HEK293T (cell line): ENCODE results near the gene SPAM1.
"Not testable (repeated sequence)": the region's sequence is repeated elsewhere in the genome, so short reads cannot be mapped to it uniquely, and the experiment has no call there.

Source experiments
- CTCF ChIA-PET: fragments of 350-600 bp; formaldehyde crosslinking; extraction: SDS; loops from one replicate; lab custom pipeline; 2021; ENCODE audit warnings: antibody characterized with exemption, inconsistent platforms; lab: Yijun Ruan, JAX
- POLR2A ChIA-PET: fragments of 350-600 bp; formaldehyde crosslinking; extraction: SDS; loops from one replicate; lab custom pipeline; 2020; ENCODE audit warnings: antibody characterized with exemption, inconsistent platforms; lab: Yijun Ruan, JAX
- DNase-seq: peaks from one replicate; pipeline ENCODE4 v3.0.0; 2012; ENCODE audit warnings: mixed read lengths; ENCODE audit errors: extremely low spot score
- ARNT ChIP-seq: fragments of 450-650 bp; IDR thresholded peaks from 2 replicates; pipeline ENCODE4 v1.6.1; 2017; ENCODE audit warnings: mild to moderate bottlenecking
- BHLHE40 ChIP-seq: fragments of 450-650 bp; IDR thresholded peaks from 2 replicates; pipeline ENCODE4 v1.6.1; 2016; ENCODE audit warnings: mild to moderate bottlenecking, moderate library complexity, borderline replicate concordance
- CTBP1 ChIP-seq: fragments of 450-650 bp; IDR thresholded peaks from 2 replicates; pipeline ENCODE4 v1.6.1; 2016; ENCODE audit warnings: borderline replicate concordance
- ELF4 ChIP-seq: fragments of 450-650 bp; IDR thresholded peaks from 2 replicates; pipeline ENCODE4 v1.6.1; 2017; ENCODE audit warnings: antibody characterized with exemption
- FOXA1 ChIP-seq: fragments of 450-650 bp; IDR thresholded peaks from 2 replicates; pipeline ENCODE4 v1.6.1; 2016; ENCODE audit warnings: mild to moderate bottlenecking
- FOXK2 ChIP-seq: fragments of 450-650 bp; IDR thresholded peaks from 2 replicates; pipeline ENCODE4 v1.6.1; 2016; ENCODE audit warnings: mild to moderate bottlenecking
- FOXM1 ChIP-seq: fragments of 450-650 bp; IDR thresholded peaks from 2 replicates; pipeline ENCODE4 v1.6.1; 2017; ENCODE audit warnings: mild to moderate bottlenecking, borderline replicate concordance
- HDGF ChIP-seq: fragments of 450-650 bp; IDR thresholded peaks from 2 replicates; pipeline ENCODE4 v1.6.1; 2017; ENCODE audit warnings: antibody characterized with exemption, borderline replicate concordance
- L3MBTL2 ChIP-seq: fragments of 450-650 bp; conservative IDR thresholded peaks from 2 replicates; pipeline ENCODE4 v1.6.1; 2016; ENCODE audit warnings: mild to moderate bottlenecking
- LEF1 ChIP-seq: fragments of 450-650 bp; IDR thresholded peaks from 2 replicates; pipeline ENCODE4 v1.6.1; 2017; ENCODE audit warnings: mild to moderate bottlenecking, borderline replicate concordance
- NFRKB ChIP-seq: fragments of 450-650 bp; IDR thresholded peaks from 2 replicates; pipeline ENCODE4 v1.6.1; 2016; ENCODE audit warnings: mild to moderate bottlenecking, moderate library complexity
- SP1 ChIP-seq: fragments of 450-650 bp; IDR thresholded peaks from 2 replicates; pipeline ENCODE4 v1.6.1; 2017
- SUZ12 ChIP-seq: fragments of 450-650 bp; IDR thresholded peaks from 2 replicates; pipeline ENCODE4 v1.6.1; 2016; ENCODE audit warnings: mild to moderate bottlenecking
- TARDBP ChIP-seq: fragments of 450-650 bp; IDR thresholded peaks from 2 replicates; pipeline ENCODE4 v1.6.1; 2016
- ZNF384 ChIP-seq: fragments of 450-650 bp; IDR thresholded peaks from 2 replicates; pipeline ENCODE4 v1.6.1; 2016
- TF ChIP-seq, protein P1 (sequence below): fragments of 450-650 bp; IDR thresholded peaks from 2 replicates; pipeline ENCODE4 v1.6.1; 2016

SPAM1 gene, protein sequence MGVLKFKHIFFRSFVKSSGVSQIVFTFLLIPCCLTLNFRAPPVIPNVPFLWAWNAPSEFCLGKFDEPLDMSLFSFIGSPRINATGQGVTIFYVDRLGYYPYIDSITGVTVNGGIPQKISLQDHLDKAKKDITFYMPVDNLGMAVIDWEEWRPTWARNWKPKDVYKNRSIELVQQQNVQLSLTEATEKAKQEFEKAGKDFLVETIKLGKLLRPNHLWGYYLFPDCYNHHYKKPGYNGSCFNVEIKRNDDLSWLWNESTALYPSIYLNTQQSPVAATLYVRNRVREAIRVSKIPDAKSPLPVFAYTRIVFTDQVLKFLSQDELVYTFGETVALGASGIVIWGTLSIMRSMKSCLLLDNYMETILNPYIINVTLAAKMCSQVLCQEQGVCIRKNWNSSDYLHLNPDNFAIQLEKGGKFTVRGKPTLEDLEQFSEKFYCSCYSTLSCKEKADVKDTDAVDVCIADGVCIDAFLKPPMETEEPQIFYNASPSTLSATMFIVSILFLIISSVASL

DNA sequence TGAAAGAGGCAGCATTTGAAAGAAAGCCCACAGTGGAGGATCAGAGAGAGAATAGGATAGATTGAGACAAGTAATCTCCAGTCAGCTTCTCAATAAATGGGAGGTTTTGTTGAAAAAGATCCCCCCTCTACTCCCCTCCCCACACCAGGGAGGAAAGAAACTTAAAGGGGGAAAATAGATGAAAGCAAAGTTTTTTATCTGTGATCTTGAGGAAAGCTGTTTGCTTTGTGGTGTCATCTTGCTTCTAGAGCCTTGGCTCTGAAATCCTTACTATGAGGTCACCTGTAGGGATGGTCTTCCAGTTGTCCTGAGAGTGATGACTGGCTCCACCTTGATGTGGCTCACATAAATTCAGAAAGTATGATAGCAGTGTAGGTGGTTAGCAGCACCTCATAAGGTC is at the start of gene SPAM1:
SPAM1 (plus strand) TSS at position 301 of the 400 bp plus-strand sequence. CDS start 28,330 bp downstream, outside the sequence.
- ChIA-PET POLR2A (no interaction called here), CTCF (no interaction called here)
- no peak for DNase-seq
- no peak for TF ChIP-seq ARNT

DNA sequence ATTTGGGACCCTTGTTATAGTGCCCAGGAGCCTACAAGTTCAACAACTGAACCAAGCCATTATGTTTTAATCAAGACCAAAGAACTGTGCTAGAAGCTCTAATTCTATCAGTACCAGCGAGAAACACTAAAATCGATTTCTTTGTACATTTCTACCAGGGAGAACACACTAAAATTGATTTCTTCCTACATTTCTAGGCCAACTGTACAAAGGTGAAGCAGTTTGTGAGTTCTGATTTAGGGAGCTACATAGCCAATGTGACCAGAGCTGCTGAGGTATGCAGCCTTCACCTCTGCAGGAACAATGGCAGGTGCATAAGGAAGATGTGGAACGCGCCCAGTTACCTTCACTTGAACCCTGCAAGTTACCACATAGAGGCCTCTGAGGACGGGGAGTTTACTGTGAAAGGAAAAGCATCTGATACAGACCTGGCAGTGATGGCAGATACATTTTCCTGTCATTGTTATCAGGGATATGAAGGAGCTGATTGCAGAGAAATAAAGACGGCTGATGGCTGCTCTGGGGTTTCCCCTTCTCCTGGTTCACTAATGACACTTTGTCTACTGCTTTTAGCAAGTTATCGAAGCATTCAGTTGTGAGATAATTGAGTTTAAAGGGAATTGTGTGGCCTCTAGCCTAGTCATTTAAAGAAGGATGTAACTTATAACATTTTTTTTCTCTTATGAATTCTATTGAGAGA is 48.3 kb upstream of the SPAM1 start:
- ChIA-PET POLR2A (no interaction called here), CTCF (no interaction called here)
- no peak for DNase-seq
- TF ChIP-seq HDGF (no peak), ARNT (no peak), FOXM1 (no peak), SP1 (no peak), TARDBP (no peak)

DNA sequence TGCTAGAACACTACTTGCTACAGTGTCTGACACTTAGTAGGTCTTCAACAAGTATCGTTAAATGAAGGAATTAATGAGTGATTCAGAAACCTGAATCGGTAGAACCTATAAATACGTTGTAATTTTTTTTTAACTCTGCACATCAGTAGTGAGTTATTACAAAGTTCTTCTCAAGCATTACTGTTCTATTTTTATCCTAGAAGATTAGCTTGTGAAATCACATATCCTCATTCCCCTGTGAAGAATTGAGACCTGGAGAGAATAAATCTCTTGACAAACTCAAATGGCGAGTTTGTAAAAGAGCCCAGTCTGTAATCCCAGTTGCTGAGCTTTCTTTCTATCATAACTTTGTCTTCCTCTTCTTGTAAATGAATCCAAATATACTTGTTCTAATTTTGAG is 45.4 kb upstream of the SPAM1 start:
- ChIA-PET POLR2A (no interaction called here), CTCF (no interaction called here)
- TF ChIP-seq, protein P1, sequence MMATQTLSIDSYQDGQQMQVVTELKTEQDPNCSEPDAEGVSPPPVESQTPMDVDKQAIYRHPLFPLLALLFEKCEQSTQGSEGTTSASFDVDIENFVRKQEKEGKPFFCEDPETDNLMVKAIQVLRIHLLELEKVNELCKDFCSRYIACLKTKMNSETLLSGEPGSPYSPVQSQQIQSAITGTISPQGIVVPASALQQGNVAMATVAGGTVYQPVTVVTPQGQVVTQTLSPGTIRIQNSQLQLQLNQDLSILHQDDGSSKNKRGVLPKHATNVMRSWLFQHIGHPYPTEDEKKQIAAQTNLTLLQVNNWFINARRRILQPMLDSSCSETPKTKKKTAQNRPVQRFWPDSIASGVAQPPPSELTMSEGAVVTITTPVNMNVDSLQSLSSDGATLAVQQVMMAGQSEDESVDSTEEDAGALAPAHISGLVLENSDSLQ = no peak
- TF ChIP-seq ARNT (no peak), HDGF (no peak), TARDBP (no peak), CTBP1 (no peak), SP1 (no peak), FOXA1 (no peak), SUZ12 (no peak), NFRKB (no peak), ELF4 (no peak), BHLHE40 (no peak)
- no peak for DNase-seq

DNA sequence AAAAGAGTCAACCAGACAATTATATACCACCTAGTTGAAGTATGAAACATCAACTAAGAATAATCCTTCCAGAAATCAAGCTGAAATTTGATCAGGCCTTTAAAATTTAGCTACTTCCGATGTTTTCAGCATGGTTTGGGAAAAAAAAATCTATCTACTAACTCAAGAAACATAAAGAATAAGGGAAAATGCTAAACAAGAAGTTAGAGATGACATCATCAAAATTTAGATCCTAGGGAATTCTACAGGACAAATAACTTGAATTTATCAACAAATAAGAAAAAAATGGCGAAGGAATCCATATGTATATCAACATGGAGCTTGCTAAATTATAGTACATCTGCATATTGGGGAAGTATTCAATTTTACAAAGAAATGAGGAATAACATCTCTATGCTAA is 43.7 kb upstream of the SPAM1 start:
- no peak for TF ChIP-seq ARNT
- no peak for TF ChIP-seq FOXM1
- no peak for TF ChIP-seq FOXK2
- TF ChIP-seq, protein P1 = no peak
- TF ChIP-seq SUZ12 = no peak
- POLR2A ChIA-PET = no interaction called here
- DNase-seq = no peak
- CTCF ChIA-PET = no interaction called here

DNA sequence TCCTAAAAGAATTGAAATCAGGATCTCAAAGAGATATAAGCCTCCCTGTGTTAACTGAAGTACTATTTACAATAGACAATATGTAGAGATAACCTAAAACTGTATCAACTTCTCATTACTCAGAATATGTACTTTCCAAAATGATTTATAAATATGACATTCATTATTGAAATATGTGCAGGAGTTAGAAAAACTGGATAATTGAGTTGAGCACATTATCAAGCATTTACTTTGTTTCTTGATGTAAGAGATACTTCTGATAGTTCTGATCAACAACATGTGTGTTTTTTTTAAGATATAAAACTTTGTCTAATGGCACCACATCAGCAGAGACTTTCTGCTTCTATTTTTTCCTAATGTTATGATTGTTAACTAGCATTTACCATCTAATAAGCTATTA is 41.9 kb upstream of the SPAM1 start:
- TF ChIP-seq SUZ12 (no peak), HDGF (no peak), ELF4 (no peak), NFRKB (no peak), BHLHE40 (no peak), CTBP1 (no peak), TARDBP (no peak), L3MBTL2 (no peak), ARNT (no peak), FOXM1 (no peak), SP1 (no peak), FOXA1 (no peak), FOXK2 (no peak), ZNF384 (no peak), LEF1 (no peak)
- TF ChIP-seq, protein P1 = no peak
- ChIA-PET POLR2A (no interaction called here), CTCF (no interaction called here)
- no peak for DNase-seq

DNA sequence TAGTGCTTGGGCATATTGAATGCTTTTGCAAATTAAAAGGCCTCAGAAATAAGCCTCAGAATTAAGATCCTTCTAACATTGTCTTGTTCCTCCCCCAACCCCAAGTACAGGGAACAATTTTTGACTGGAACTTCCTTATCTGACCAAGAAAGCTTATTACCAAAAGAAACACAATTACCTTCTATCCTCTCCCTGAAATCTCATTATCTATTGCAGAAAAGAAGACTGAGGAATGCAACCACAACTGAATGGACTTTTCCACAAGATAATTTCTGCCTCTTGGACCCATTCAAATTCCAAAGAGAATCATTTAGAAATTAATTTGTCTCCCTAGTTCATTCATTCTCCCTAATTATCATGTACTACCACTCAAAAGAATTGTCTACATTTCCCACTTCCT is 36.8 kb upstream of the SPAM1 start:
- TF ChIP-seq LEF1 = no peak
- no peak for TF ChIP-seq ZNF384
- TF ChIP-seq FOXK2 = no peak
- TF ChIP-seq SUZ12 = no peak
- TF ChIP-seq SP1 = no peak
- no peak for TF ChIP-seq TARDBP
- TF ChIP-seq FOXM1 = no peak
- TF ChIP-seq, protein P1 = no peak
- no peak for TF ChIP-seq ELF4
- no peak for TF ChIP-seq CTBP1
- TF ChIP-seq FOXA1 = no peak
- TF ChIP-seq BHLHE40 = no peak
- TF ChIP-seq ARNT = no peak
- TF ChIP-seq L3MBTL2 = no peak
- no peak for TF ChIP-seq NFRKB
- TF ChIP-seq HDGF = no peak
- ChIA-PET POLR2A (no interaction called here), CTCF (no interaction called here)
- no peak for DNase-seq

DNA sequence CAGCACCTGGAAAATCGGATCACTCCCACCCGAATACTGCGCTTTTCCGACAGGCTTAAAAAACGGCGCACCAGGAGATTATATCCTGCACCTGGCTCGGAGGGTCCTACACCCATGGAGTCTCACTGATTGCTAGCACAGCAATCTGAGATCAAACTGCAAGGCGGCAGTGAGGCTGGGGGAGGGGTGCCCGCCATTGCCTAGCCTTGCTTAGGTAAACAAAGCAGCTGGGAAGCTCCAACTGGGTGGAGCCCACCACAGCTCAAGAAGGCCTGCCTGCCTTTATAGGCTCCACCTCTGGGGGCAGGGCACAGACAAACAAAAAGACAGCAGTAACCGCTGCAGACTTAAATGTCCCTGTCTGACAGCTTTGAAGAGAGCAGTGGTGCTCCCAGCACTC is 30.3 kb upstream of the SPAM1 start:
- DNase-seq, POLR2A ChIA-PET, CTCF ChIA-PET: not testable (repeated sequence)
